Coronary artery (tissue), 2 donors: ENCODE measurements around the gene DHX38.
A peak's percentile ranks its signal among the peaks of the same experiment; 100 is the strongest.

ENCODE experiments used
- DNase-seq: peaks from one replicate; pipeline ENCODE4 v3.0.0-alpha.2; 2017; ENCODE audit warnings: low spot score
- H3K27ac ChIP-seq, 2 donors: fragments of 200-600 bp; sonication (generic); one replicate each; pipeline ENCODE4 v1.5.1; 2016 to 2019
- H3K4me3 ChIP-seq: fragments of 200-600 bp; sonication (generic); 2 replicates; pipeline ENCODE4 v1.5.1; 2016; ENCODE audit warnings: mild to moderate bottlenecking, moderate library complexity
- TF ChIP-seq, protein P1 (sequence below): fragments of 200-600 bp; sonication (generic); IDR thresholded peaks from one replicate; pipeline ENCODE4 v1.5.1; 2019; ENCODE audit warnings: antibody characterized with exemption

Gene DHX38

DNA sequence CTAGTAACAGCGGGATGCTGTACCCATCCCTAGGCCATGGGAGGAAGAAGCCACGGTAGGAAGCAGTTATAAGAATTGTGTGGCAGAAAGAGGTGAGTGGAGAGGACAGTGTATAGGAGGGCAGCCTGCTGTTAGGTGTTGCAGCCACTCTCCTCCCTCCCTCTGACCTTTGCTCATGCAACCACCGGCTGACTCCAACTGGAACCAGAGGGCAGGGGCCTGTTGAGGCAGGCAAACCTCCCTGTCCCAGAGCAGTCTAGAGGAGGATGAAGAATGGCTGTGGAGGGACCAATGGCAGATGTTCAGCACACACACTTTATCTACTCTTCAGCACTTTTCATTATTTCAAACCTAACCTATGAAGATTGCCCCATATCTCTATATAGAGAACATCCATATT lies 2.4 kb upstream of the DHX38 start:
- no peak for DNase-seq
- Histone ChIP-seq H3K4me3 (no peak overlapping the region), H3K27ac (no peak overlapping the region)
- TF ChIP-seq, protein P1, sequence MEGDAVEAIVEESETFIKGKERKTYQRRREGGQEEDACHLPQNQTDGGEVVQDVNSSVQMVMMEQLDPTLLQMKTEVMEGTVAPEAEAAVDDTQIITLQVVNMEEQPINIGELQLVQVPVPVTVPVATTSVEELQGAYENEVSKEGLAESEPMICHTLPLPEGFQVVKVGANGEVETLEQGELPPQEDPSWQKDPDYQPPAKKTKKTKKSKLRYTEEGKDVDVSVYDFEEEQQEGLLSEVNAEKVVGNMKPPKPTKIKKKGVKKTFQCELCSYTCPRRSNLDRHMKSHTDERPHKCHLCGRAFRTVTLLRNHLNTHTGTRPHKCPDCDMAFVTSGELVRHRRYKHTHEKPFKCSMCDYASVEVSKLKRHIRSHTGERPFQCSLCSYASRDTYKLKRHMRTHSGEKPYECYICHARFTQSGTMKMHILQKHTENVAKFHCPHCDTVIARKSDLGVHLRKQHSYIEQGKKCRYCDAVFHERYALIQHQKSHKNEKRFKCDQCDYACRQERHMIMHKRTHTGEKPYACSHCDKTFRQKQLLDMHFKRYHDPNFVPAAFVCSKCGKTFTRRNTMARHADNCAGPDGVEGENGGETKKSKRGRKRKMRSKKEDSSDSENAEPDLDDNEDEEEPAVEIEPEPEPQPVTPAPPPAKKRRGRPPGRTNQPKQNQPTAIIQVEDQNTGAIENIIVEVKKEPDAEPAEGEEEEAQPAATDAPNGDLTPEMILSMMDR: no peak

DNA sequence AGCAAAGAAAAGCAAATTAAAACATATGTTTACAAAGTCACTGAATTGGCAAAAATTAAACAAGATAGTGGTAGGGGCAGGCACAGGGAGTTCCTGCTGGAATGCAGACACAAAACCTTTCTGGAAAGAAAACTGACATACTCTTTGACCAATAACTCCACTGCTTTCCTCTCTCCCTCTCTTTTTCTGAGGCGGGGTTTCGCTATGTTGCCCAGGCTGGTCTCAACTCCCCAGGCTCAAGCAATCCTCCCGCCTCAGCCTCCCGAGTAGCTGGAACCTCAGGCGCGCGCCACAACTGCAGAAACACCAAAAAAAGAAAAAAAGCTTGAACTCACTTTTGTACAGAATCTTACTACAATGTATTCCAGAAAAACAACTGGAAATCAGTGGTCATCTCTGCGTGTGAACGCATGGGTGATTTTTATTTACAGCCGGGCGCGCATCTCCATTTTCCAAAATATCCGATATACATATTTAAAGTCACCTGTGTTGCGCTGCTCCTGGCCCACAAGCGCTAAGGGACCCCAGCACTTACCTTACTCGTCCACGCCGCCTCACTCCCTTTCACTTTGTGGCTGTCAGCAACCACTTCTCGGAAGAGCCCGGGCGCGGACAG lies 707 bp upstream of the DHX38 start:
- DNase-seq: no peak
- peak overlapping the region; percentile 76 to 89 for H3K27ac ChIP-seq
- TF ChIP-seq, protein P1: no peak

GRCh38 chr16:72094266-72094610 lies 591 bp downstream of the DHX38 start:
- Histone ChIP-seq H3K27ac (peak overlapping the region; percentile 75 to 96), H3K4me3 (peak overlapping the region; percentile 98)
- DNase-seq: no peak
- TF ChIP-seq, protein P1: no peak

More for the DNA sequence above, 707 bp upstream of the DHX38 start:
- peak overlapping the region; percentile 98 for H3K4me3 ChIP-seq

DNA sequence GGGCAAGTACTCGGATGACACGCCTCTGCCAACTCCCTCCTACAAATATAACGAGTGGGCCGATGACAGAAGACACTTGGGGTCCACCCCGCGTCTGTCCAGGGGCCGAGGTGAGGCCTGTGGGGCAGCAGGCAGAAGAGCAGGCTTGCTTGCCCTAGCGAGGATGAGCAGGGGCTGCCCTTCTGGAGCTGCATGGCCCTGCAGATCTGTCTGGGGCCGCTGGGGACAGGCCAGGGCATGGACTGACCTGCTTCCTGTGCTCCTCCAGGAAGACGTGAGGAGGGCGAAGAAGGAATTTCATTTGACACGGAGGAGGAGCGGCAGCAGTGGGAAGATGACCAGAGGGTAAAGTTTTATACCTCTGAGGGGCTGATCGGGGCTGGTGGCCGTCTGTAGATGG lies 5.3 kb downstream of the DHX38 start:
- TF ChIP-seq, protein P1: no peak
- no peak for DNase-seq
- Histone ChIP-seq H3K27ac (no peak overlapping the region), H3K4me3 (no peak overlapping the region)

DNA sequence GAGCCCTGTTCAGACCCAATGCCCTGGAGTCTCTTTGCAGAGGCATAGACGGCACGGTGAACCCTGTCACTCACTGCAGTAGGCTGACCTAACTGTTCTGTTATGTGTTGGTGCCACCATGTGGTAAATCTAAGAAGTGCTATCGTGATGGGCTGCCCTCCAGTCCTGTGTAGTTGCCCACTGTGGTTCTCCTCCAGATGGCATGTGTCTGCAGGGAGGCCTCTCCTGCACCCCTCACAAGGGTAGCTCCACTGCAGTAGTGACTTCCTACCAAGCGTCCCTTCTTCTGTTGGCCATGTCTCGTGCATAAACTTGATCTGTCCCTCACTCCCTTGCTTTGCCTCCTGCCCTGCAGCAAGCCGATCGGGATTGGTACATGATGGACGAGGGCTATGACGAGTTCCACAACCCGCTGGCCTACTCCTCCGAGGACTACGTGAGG lies 5.8 kb downstream of the DHX38 start:
- DNase-seq: no peak
- no peak overlapping the region for H3K27ac ChIP-seq
- H3K4me3 ChIP-seq: no peak overlapping the region
- TF ChIP-seq, protein P1: peak; percentile 18

GRCh38 chr16:72101195-72101594 lies 7.5 kb downstream of the DHX38 start:
- no peak for DNase-seq
- TF ChIP-seq, protein P1: no peak
- no peak overlapping the region for H3K4me3 ChIP-seq
- no peak overlapping the region for H3K27ac ChIP-seq

DNA sequence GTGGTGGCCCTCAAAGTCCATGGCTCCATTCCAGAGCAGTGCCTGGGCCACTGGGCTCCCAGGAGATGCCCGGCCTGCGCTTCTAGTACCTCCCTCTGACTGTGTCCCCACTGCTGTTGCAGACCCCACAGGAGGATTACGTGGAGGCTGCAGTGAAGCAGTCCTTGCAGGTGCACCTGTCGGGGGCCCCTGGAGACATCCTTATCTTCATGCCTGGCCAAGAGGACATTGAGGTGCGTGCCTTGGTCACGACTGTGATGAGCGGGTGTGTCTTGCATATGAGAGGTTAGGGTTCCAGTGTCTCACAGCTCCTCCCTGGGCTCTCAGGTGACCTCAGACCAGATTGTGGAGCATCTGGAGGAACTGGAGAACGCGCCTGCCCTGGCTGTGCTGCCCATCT lies 11.3 kb downstream of the DHX38 start:
- TF ChIP-seq, protein P1: no peak
- Histone ChIP-seq H3K27ac (no peak overlapping the region), H3K4me3 (no peak overlapping the region)
- DNase-seq: no peak
